Testis (tissue), 2 donors: ENCODE measurements around the gene LIG4.

ENCODE experiments used
- POLR2A ChIP-seq: fragments of 450-650 bp; IDR thresholded peaks from one replicate; pipeline ENCODE4 v1.6.1; 2017; ENCODE audit warnings: antibody characterized with exemption, mild to moderate bottlenecking, moderate library complexity
- TF ChIP-seq, protein P1 (sequence below), 3 experiments: fragments of 450-650 bp in 2 of 3; fragments of 200-600 bp in 1 of 3; sonication (generic) in 1 of 3; IDR thresholded peaks; one replicate each; pipeline ENCODE4 v1.5.1; 2016 to 2019; ENCODE audit warnings: antibody characterized with exemption in 3 of 3, mild to moderate bottlenecking in 2 of 3, moderate library complexity in 1 of 3

DNA sequence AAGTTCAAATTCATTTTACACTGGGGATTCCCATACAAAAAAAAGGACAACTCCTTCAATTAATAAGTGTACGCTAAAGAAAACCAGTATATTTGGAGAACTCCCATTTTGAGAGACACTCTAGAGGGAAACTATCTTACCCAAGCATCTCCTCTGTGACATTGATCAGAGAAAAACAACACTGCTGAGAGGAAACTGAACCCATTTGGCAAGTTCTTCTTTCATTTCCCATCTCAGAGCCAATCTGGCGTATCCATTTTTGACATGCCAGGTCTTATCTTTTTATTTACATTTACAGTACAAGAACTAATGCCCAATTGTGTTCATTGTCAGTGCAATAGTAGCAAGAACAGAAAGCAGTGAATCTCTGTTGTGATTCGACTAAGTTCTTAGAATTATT, 30.1 kb downstream of the LIG4 start:
- TF ChIP-seq, protein P1, sequence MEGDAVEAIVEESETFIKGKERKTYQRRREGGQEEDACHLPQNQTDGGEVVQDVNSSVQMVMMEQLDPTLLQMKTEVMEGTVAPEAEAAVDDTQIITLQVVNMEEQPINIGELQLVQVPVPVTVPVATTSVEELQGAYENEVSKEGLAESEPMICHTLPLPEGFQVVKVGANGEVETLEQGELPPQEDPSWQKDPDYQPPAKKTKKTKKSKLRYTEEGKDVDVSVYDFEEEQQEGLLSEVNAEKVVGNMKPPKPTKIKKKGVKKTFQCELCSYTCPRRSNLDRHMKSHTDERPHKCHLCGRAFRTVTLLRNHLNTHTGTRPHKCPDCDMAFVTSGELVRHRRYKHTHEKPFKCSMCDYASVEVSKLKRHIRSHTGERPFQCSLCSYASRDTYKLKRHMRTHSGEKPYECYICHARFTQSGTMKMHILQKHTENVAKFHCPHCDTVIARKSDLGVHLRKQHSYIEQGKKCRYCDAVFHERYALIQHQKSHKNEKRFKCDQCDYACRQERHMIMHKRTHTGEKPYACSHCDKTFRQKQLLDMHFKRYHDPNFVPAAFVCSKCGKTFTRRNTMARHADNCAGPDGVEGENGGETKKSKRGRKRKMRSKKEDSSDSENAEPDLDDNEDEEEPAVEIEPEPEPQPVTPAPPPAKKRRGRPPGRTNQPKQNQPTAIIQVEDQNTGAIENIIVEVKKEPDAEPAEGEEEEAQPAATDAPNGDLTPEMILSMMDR (IDR thresholded peaks at IDR 0.05): no peak
- no peak for TF ChIP-seq POLR2A
